ENCODE data around the gene RTKN2.
A peak's percentile ranks its signal among the peaks of the same experiment; 100 is the strongest.
"Not testable (repeated sequence)": the region's sequence is repeated elsewhere in the genome, so short reads cannot be mapped to it uniquely, and the experiment has no call there.

Gene RTKN2

GRCh38 chr10:62259456-62259855 lies 9.2 kb downstream of the RTKN2 start:
- DNase-seq (ENCODE audit: low read depth in 2 of 2), result no peak

GRCh38 chr10:62258926-62259325 lies 9.7 kb downstream of the RTKN2 start:
- DNase-seq (ENCODE audit: low read depth in 2 of 2), result no peak

- DNase-seq (ENCODE audit: low read depth in 2 of 2), result no peak
These were observed 14.9 kb downstream of the RTKN2 start for GRCh38 chr10:62253704-62254103.

- DNase-seq (ENCODE audit: low read depth in 2 of 2), result no peak
These were observed 16.6 kb downstream of the RTKN2 start for GRCh38 chr10:62252051-62252450.

GRCh38 chr10:62250594-62251198 lies 17.9 kb downstream of the RTKN2 start:
- DNase-seq (ENCODE audit: low read depth in 2 of 2), result no peak

- no peak for DNase-seq (ENCODE audit: low read depth in 2 of 2)
These were observed 18.7 kb downstream of the RTKN2 start for GRCh38 chr10:62249957-62250356.

GRCh38 chr10:62248465-62248864 lies 20.2 kb downstream of the RTKN2 start:
- no peak for DNase-seq (ENCODE audit: low read depth in 2 of 2)

- DNase-seq (ENCODE audit: low read depth in 2 of 2), result peak in 1 of 2 donors; percentile 36
These were observed 23.7 kb downstream of the RTKN2 start for GRCh38 chr10:62244785-62245467.

- no peak for DNase-seq (ENCODE audit: low read depth in 2 of 2)
These were observed 24.6 kb downstream of the RTKN2 start for GRCh38 chr10:62244088-62244487.

GRCh38 chr10:62243647-62243997 lies 25.0 kb downstream of the RTKN2 start:
- no peak for DNase-seq (ENCODE audit: low read depth in 2 of 2)

GRCh38 chr10:62242965-62243646 lies 25.5 kb downstream of the RTKN2 start:
- not testable (repeated sequence) for DNase-seq (ENCODE audit: low read depth in 2 of 2)

- not testable (repeated sequence) for DNase-seq (ENCODE audit: low read depth in 2 of 2)
These were observed 27.1 kb downstream of the RTKN2 start for GRCh38 chr10:62241521-62241920.

- no peak for DNase-seq (ENCODE audit: low read depth in 2 of 2)
These were observed 28.6 kb downstream of the RTKN2 start for GRCh38 chr10:62239994-62240393.

GRCh38 chr10:62238880-62239279 lies 29.8 kb downstream of the RTKN2 start:
- no peak for DNase-seq (ENCODE audit: low read depth in 2 of 2)

- no peak for DNase-seq (ENCODE audit: low read depth in 2 of 2)
These were observed 30.7 kb downstream of the RTKN2 start for GRCh38 chr10:62237966-62238365.

GRCh38 chr10:62237506-62237905 lies 31.1 kb downstream of the RTKN2 start:
- no peak for DNase-seq (ENCODE audit: low read depth in 2 of 2)

GRCh38 chr10:62234077-62234605 lies 34.5 kb downstream of the RTKN2 start:
- no peak for DNase-seq (ENCODE audit: low read depth in 2 of 2)

- no peak for DNase-seq (ENCODE audit: low read depth in 2 of 2)
These were observed 35.1 kb downstream of the RTKN2 start for GRCh38 chr10:62233356-62234076.

GRCh38 chr10:62231805-62232204 lies 36.8 kb downstream of the RTKN2 start:
- DNase-seq (ENCODE audit: low read depth in 2 of 2), result no peak

- no peak for DNase-seq (ENCODE audit: low read depth in 2 of 2)
These were observed 37.3 kb downstream of the RTKN2 start for GRCh38 chr10:62231371-62231770.

GRCh38 chr10:62230344-62231121 lies 38.1 kb downstream of the RTKN2 start:
- no peak for DNase-seq (ENCODE audit: low read depth in 2 of 2)
